ENCODE data around the gene PGGT1B.

The PGGT1B gene

DNA sequence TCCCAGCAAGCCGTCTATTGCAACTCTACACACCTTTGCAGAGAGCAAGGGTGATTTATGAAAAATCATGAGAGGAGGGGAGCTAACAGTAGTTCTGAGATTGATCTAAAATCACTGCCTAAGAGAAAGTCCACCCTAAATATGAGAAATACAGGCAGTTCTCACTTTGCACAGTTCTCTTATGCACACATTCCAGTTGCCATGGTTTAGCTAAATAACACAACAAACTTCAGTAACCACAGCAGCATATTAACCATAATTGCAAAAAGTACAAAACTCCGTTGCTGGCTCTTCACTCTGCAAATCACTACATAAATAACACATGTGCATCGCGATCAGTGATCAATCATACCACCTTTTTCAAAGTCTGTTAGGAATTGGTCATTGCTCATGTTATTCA, 31.1 kb downstream of the PGGT1B start:
- H3F3A ChIP-seq (ENCODE audit: insufficient read depth, low read length) = no peaks in the 10 kb centered on the region
- no peaks in the 10 kb centered on the region for H3K9me3 ChIP-seq (ENCODE audit: low read length)
- H3K36me3 ChIP-seq (ENCODE audit: insufficient read depth, low read length) = peaks cover 83% of the 10 kb centered on the region

GRCh38 chr5:115229606-115230005, 33.1 kb downstream of the PGGT1B start:
- Histone ChIP-seq H3K9me2 (ENCODE audit: low read depth, low read length) (no peaks in the 10 kb centered on the region), H3K79me2 (ENCODE audit: insufficient read depth, low read length) (no peaks in the 10 kb centered on the region), H3K4me3 (ENCODE audit: low read depth, low read length, poor library complexity, severe bottlenecking) (no peak overlapping the region), H3K4me1 (ENCODE audit: insufficient read depth, low read length, severe bottlenecking) (no peaks in the 10 kb centered on the region), H3K9ac (ENCODE audit: low read length) (no peak overlapping the region), H3K27me3 (ENCODE audit: insufficient read depth, low read length) (no peaks in the 10 kb centered on the region), H2AFZ (ENCODE audit: low read length) (no peak overlapping the region), H3F3A (ENCODE audit: insufficient read depth, low read length) (no peaks in the 10 kb centered on the region; the same call in 1 of the 2 replicates), H3K4me2 (ENCODE audit: low read length) (no peak overlapping the region), H3K27ac (ENCODE audit: low read depth, low read length, poor library complexity, severe bottlenecking) (no peak overlapping the region), H3K9me3 (ENCODE audit: low read length) (no peaks in the 10 kb centered on the region), H3K36me3 (ENCODE audit: insufficient read depth, low read length) (peaks cover 67% of the 10 kb centered on the region), H4K20me1 (ENCODE audit: insufficient read depth, low read length) (no peaks in the 10 kb centered on the region)
- TF ChIP-seq, protein P1, sequence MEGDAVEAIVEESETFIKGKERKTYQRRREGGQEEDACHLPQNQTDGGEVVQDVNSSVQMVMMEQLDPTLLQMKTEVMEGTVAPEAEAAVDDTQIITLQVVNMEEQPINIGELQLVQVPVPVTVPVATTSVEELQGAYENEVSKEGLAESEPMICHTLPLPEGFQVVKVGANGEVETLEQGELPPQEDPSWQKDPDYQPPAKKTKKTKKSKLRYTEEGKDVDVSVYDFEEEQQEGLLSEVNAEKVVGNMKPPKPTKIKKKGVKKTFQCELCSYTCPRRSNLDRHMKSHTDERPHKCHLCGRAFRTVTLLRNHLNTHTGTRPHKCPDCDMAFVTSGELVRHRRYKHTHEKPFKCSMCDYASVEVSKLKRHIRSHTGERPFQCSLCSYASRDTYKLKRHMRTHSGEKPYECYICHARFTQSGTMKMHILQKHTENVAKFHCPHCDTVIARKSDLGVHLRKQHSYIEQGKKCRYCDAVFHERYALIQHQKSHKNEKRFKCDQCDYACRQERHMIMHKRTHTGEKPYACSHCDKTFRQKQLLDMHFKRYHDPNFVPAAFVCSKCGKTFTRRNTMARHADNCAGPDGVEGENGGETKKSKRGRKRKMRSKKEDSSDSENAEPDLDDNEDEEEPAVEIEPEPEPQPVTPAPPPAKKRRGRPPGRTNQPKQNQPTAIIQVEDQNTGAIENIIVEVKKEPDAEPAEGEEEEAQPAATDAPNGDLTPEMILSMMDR (IDR thresholded peaks at IDR 0.05; ENCODE audit: low read length) = no peak
- TF ChIP-seq EZH2 (IDR thresholded peaks at IDR 0.05; ENCODE audit: borderline replicate concordance, low read length) = no peak

More for the DNA sequence above, 31.1 kb downstream of the PGGT1B start:
- Histone ChIP-seq H3K4me3 (ENCODE audit: low read depth, low read length, poor library complexity, severe bottlenecking) (no peak overlapping the region), H3K9me2 (ENCODE audit: low read depth, low read length) (no peaks in the 10 kb centered on the region), H3K27ac (ENCODE audit: low read depth, low read length, poor library complexity, severe bottlenecking) (no peak overlapping the region), H3K4me1 (ENCODE audit: insufficient read depth, low read length, severe bottlenecking) (no peaks in the 10 kb centered on the region), H3K9ac (ENCODE audit: low read length) (no peak overlapping the region), H4K20me1 (ENCODE audit: insufficient read depth, low read length) (no peaks in the 10 kb centered on the region), H2AFZ (ENCODE audit: low read length) (no peak overlapping the region), H3K4me2 (ENCODE audit: low read length) (no peak overlapping the region), H3K27me3 (ENCODE audit: insufficient read depth, low read length) (no peaks in the 10 kb centered on the region), H3K79me2 (ENCODE audit: insufficient read depth, low read length) (no peaks in the 10 kb centered on the region)
- TF ChIP-seq, protein P1 (IDR thresholded peaks at IDR 0.05; ENCODE audit: low read length) = no peak
- no peak for TF ChIP-seq EZH2 (IDR thresholded peaks at IDR 0.05; ENCODE audit: borderline replicate concordance, low read length)

DNA sequence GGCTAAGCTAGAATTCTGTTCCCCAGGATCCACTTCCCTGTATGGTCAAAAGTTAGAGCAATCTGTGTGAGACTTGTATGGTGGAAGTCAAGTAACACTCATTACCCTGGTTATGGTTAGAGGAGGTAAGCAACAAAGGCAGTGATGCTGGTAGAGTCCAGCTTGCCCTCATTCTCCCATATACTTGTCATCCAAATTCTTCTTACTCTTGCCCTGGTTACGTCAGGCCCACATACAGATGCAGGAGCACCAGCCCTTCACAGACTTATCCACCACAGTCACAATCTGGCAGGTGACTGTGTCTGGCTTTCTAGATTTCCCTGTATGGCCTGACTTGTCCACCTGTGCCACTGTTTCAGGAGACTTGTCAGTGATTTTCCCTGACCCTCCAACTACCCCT, 35.4 kb downstream of the PGGT1B start:
- H3K27me3 ChIP-seq (ENCODE audit: insufficient read depth, low read length) = no peaks in the 10 kb centered on the region
- no peaks in the 10 kb centered on the region for H3K79me2 ChIP-seq (ENCODE audit: insufficient read depth, low read length)

More for the DNA sequence above, 35.4 kb downstream of the PGGT1B start:
- Histone ChIP-seq H3K4me1 (ENCODE audit: insufficient read depth, low read length, severe bottlenecking) (no peaks in the 10 kb centered on the region), H3K9me3 (ENCODE audit: low read length) (no peaks in the 10 kb centered on the region), H3K9me2 (ENCODE audit: low read depth, low read length) (no peaks in the 10 kb centered on the region), H3K36me3 (ENCODE audit: insufficient read depth, low read length) (peaks cover 66% of the 10 kb centered on the region), H3K9ac (ENCODE audit: low read length) (no peak overlapping the region), H2AFZ (ENCODE audit: low read length) (no peak overlapping the region), H3K4me2 (ENCODE audit: low read length) (no peak overlapping the region), H4K20me1 (ENCODE audit: insufficient read depth, low read length) (no peaks in the 10 kb centered on the region), H3K4me3 (ENCODE audit: low read depth, low read length, poor library complexity, severe bottlenecking) (no peak overlapping the region), H3F3A (ENCODE audit: insufficient read depth, low read length) (no peaks in the 10 kb centered on the region; the same call in 1 of the 2 replicates), H3K27ac (ENCODE audit: low read depth, low read length, poor library complexity, severe bottlenecking) (no peak overlapping the region)
- TF ChIP-seq, protein P1 (IDR thresholded peaks at IDR 0.05; ENCODE audit: low read length) = no peak
- no peak for TF ChIP-seq EZH2 (IDR thresholded peaks at IDR 0.05; ENCODE audit: borderline replicate concordance, low read length)

Measured in OCI-LY1 (cell line).